CD14-positive monocyte (primary cell): ENCODE data around the gene IFT57. TPM values are rescaled to one million over a fixed set of nuclear protein-coding genes. Genes with fewer than 3 reads are reported as not detected.

ENCODE experiments used
- DNase-seq, 3 donors: peaks; one replicate each; pipeline ENCODE4 v3.0.0-alpha.2; 2011 to 2022
- H2AFZ ChIP-seq: 2 replicates; pipeline ENCODE4 v1.6.0; 2012; ENCODE audit warnings: mild to moderate bottlenecking, low read depth, low read length, inconsistent platforms; ENCODE audit not compliant: insufficient read depth, poor library complexity, severe bottlenecking
- H3K27ac ChIP-seq, 2 donors: 1 replicate in 1 of 2; 2 replicates in 1 of 2; pipeline ENCODE4 v1.5.1; 2012 to 2013; ENCODE audit warnings: low read length in 2 of 2, control low read depth in 1 of 2, inconsistent platforms in 1 of 2, low read depth in 1 of 2, mild to moderate bottlenecking in 1 of 2
- H3K27me3 ChIP-seq, 2 donors: one replicate each; pipeline versions ENCODE4 v1.6.0 to v1.6.1; 2011 to 2013; ENCODE audit warnings: low read length in 2 of 2; ENCODE audit not compliant: control insufficient read depth in 2 of 2, insufficient read depth in 2 of 2
- H3K36me3 ChIP-seq, 2 donors: replicated peaks in 1 of 2; 1 replicate in 1 of 2; 2 replicates in 1 of 2; pipeline versions ENCODE4 v1.5.1 to v1.6.1; 2012 to 2013; ENCODE audit warnings: low read length in 2 of 2, control low read depth in 1 of 2, inconsistent platforms in 1 of 2, mild to moderate bottlenecking in 1 of 2; ENCODE audit not compliant: insufficient read depth in 2 of 2, control insufficient read depth in 1 of 2
- H3K4me1 ChIP-seq, 2 donors: 1 replicate in 1 of 2; 2 replicates in 1 of 2; pipeline versions ENCODE4 v1.5.1 to v1.6.1; 2012 to 2013; ENCODE audit warnings: low read length in 2 of 2, control low read depth in 1 of 2, inconsistent platforms in 1 of 2, mild to moderate bottlenecking in 1 of 2, moderate library complexity in 1 of 2; ENCODE audit not compliant: insufficient read depth in 2 of 2, control insufficient read depth in 1 of 2
- H3K4me2 ChIP-seq: replicated peaks from 2 replicates; pipeline ENCODE3; 2012; ENCODE audit warnings: low read length, moderate library complexity, mild to moderate bottlenecking; ENCODE audit not compliant: poor library complexity, severe bottlenecking; ENCODE audit errors: extremely low read depth
- H3K4me3 ChIP-seq, 3 experiments: fragments of 200-600 bp in 1 of 3; sonication (generic) in 1 of 3; replicated peaks in 1 of 3; 1 replicate in 2 of 3; 2 replicates in 1 of 3; pipeline ENCODE4 v1.5.1; 2011 to 2013; ENCODE audit warnings: low read length in 3 of 3, mild to moderate bottlenecking in 3 of 3, control low read depth in 2 of 3, low read depth in 2 of 3, inconsistent platforms in 1 of 3, moderate library complexity in 1 of 3
- H3K79me2 ChIP-seq: 2 replicates; pipeline ENCODE4 v1.6.0; 2012; ENCODE audit warnings: mild to moderate bottlenecking, control low read depth, inconsistent platforms, low read length, moderate library complexity; ENCODE audit not compliant: insufficient read depth
- H3K9ac ChIP-seq: 2 replicates; pipeline ENCODE4 v1.6.0; 2017; ENCODE audit warnings: low read length, mild to moderate bottlenecking; ENCODE audit not compliant: insufficient read depth, poor library complexity, severe bottlenecking
- H3K9me3 ChIP-seq, 2 donors: replicated peaks in 1 of 2; 1 replicate in 1 of 2; 2 replicates in 1 of 2; pipeline versions ENCODE4 v1.5.1 to v1.6.1; 2012 to 2013; ENCODE audit warnings: low read length in 2 of 2, control low read depth in 1 of 2; ENCODE audit not compliant: control insufficient read depth in 1 of 2, insufficient read depth in 1 of 2
- H4K20me1 ChIP-seq: 2 replicates; pipeline ENCODE4 v1.6.0; 2012; ENCODE audit warnings: mild to moderate bottlenecking, low read length, control low read depth, moderate library complexity; ENCODE audit not compliant: insufficient read depth
- H3K27ac Mint-ChIP-seq, 7 donors: one replicate each; pipeline ENCODE4 v1.8.0; 2020; ENCODE audit warnings: mild to moderate bottlenecking in 7 of 7, mixed read lengths in 7 of 7, moderate library complexity in 6 of 7, inconsistent platforms in 2 of 7
- H3K27me3 Mint-ChIP-seq, 3 donors: one replicate each; pipeline ENCODE4 v1.8.0; 2021 to 2022; ENCODE audit warnings: low read depth in 3 of 3, mild to moderate bottlenecking in 3 of 3, mixed read lengths in 3 of 3, moderate library complexity in 3 of 3, inconsistent platforms in 1 of 3
- H3K36me3 Mint-ChIP-seq, 2 donors: one replicate each; pipeline ENCODE4 v1.8.0; 2020; ENCODE audit warnings: mixed read lengths in 2 of 2, inconsistent platforms in 1 of 2, mild to moderate bottlenecking in 1 of 2
- H3K4me1 Mint-ChIP-seq: one replicate; pipeline ENCODE4 v1.8.0; 2020; ENCODE audit warnings: mild to moderate bottlenecking, mixed read lengths
- H3K4me3 Mint-ChIP-seq, 2 donors: one replicate each; pipeline ENCODE4 v1.8.0; 2020; ENCODE audit warnings: mild to moderate bottlenecking in 2 of 2, mixed read lengths in 2 of 2, moderate library complexity in 1 of 2
- H3K9me3 Mint-ChIP-seq, 7 donors: one replicate each; pipeline ENCODE4 v1.8.0; 2020 to 2022; ENCODE audit warnings: mixed read lengths in 7 of 7, mild to moderate bottlenecking in 6 of 7, moderate library complexity in 6 of 7, inconsistent platforms in 2 of 7
- CTCF ChIP-seq: fragments of 200-600 bp; IDR thresholded peaks from one replicate; pipeline ENCODE4 v1.8.0; 2022; ENCODE audit warnings: antibody characterized with exemption, mild to moderate bottlenecking
- WGBS: methylation state at CpG from one replicate; pipeline ENCODE4 v1.1.5; 2013; ENCODE audit warnings: missing lambda C conversion rate; ENCODE audit not compliant: insufficient coverage; 5-methylcytosine and 5-hydroxymethylcytosine counted together
- intact Hi-C, 2 donors: fragments of 100-400 bp; cut with micrococcal nuclease; formaldehyde crosslinking; loops; one replicate each; pipeline versions ENCODE4 v1.15.0 to v1.15.1; 2023
- polyA plus RNA-seq, 3 donors: library from polyadenylated mRNA; depleted of rRNA in 1 of 3; unstranded in 2 of 3; stranded (reverse) in 1 of 3; fragments of 300-500 nt in 2 of 3; fragments of >200 nt in 1 of 3; fragmentation: Illumina TruSeq in 2 of 3; gene quantifications; 1 replicate in 2 of 3; 2 replicates in 1 of 3; pipeline ENCODE4 v1.2.3, GENCODE V29; 2012 to 2021

IFT57 gene
- polyA plus RNA-seq, 3 donors = 4.9 to 22.9 (median 15.1) TPM

DNA sequence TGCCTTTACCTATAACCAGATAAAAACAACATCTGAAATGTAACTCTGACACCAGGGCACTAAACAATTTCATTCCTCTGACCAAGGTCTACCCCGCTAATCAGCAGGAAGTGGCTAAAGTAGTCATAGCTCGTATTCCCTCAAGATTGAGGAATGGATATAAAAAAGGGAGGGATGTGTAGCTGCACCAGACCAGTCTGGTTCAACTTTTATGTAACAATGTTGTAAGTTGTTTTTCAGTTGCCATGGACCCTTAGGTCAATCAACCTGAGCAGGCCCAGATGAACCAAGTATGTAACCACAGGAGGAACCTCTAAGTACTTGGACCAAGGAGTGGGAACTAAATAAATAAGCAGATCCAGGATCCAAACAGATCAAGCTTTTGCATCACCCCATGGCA lies 28.4 kb upstream of the IFT57 start:
- peaks cover 5% of the 10 kb centered on the region for H3K4me1 Mint-ChIP-seq
- Histone ChIP-seq H3K27ac (no peak overlapping the region), H3K4me2 (no peak overlapping the region), H3K79me2 (no peaks in the 10 kb centered on the region), H3K27me3 (no peaks in the 10 kb centered on the region), H3K4me3 (no peak overlapping the region), H4K20me1 (no peaks in the 10 kb centered on the region), H3K36me3 (no peaks in the 10 kb centered on the region), H2AFZ (no peak overlapping the region), H3K9me3 (no peaks in the 10 kb centered on the region), H3K4me1 (no peaks in the 10 kb centered on the region), H3K9ac (no peak overlapping the region)
- H3K36me3 Mint-ChIP-seq = no peaks in the 10 kb centered on the region
- no peak for DNase-seq
- 64% methylated on average over 2 of the region's 2 CpGs for WGBS
- no peak for TF ChIP-seq CTCF
- H3K27me3 Mint-ChIP-seq = no peaks in the 10 kb centered on the region
- intact Hi-C loops = no loop called here
- H3K9me3 Mint-ChIP-seq = peaks cover 0 to 4% (median 0%) of the 10 kb centered on the region in 7 donors
- no peak overlapping the region for H3K27ac Mint-ChIP-seq
- H3K4me3 Mint-ChIP-seq = no peak overlapping the region

DNA sequence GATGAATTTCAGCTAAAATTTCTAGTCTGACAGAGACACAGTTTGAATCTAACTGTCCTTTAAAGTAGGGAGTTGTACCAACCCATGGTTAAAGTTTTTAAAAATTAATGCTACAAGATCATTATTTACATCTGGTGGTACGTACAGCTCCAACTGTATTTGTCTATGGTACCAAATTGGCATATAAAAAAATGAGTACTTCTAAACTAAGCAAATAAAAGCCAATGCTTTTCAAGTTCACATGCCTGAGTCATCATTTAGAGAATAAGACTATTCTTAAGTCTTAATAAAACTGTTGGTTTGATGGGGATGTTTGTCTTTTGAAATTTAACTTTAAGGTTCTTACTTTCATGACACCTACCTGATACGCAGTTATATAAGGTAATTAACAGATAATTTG lies 21.0 kb upstream of the IFT57 start:
- H3K36me3 Mint-ChIP-seq = no peaks in the 10 kb centered on the region
- no peak overlapping the region for H3K4me3 ChIP-seq
- no peaks in the 10 kb centered on the region for H4K20me1 ChIP-seq
- no peak overlapping the region for H3K27ac ChIP-seq
- peaks cover 5 to 14% (median 7%) of the 10 kb centered on the region in 7 donors for H3K9me3 Mint-ChIP-seq
- intact Hi-C loops = no loop called here
- no peak for DNase-seq
- no peak overlapping the region for H2AFZ ChIP-seq
- no peak overlapping the region for H3K4me3 Mint-ChIP-seq
- H3K79me2 ChIP-seq = no peaks in the 10 kb centered on the region
- no peaks in the 10 kb centered on the region for H3K27me3 ChIP-seq
- H3K9ac ChIP-seq = no peak overlapping the region
- no CpG with 5 or more reads among the region's 2 CpGs for WGBS
- H3K4me2 ChIP-seq = no peak overlapping the region
- no peak overlapping the region for H3K27ac Mint-ChIP-seq
- H3K9me3 ChIP-seq = peaks cover 0 to 9% of the 10 kb centered on the region in 2 donors
- H3K27me3 Mint-ChIP-seq = peaks cover 0 to 2% (median 0%) of the 10 kb centered on the region in 3 donors
- H3K4me1 Mint-ChIP-seq = peaks cover 13% of the 10 kb centered on the region
- no peaks in the 10 kb centered on the region for H3K4me1 ChIP-seq
- no peaks in the 10 kb centered on the region for H3K36me3 ChIP-seq
- TF ChIP-seq CTCF = no peak
